Stimulated activated CD8-positive, alpha-beta memory T cell treated with anti-CD3 and anti-CD28 coated beads, Interleukin-12 subunit alpha, Interleukin-12 subunit beta, amount 100 ng/mL, for 1 hour (primary cell): ENCODE results near the gene WDR38.
"Not testable (repeated sequence)": the region's sequence is repeated elsewhere in the genome, so short reads cannot be mapped to it uniquely, and the experiment has no call there.

Source experiments
- DNase-seq: peaks from one replicate; pipeline ENCODE4 v3.0.0-alpha.2; 2020; ENCODE audit warnings: low read depth

The WDR38 gene

DNA sequence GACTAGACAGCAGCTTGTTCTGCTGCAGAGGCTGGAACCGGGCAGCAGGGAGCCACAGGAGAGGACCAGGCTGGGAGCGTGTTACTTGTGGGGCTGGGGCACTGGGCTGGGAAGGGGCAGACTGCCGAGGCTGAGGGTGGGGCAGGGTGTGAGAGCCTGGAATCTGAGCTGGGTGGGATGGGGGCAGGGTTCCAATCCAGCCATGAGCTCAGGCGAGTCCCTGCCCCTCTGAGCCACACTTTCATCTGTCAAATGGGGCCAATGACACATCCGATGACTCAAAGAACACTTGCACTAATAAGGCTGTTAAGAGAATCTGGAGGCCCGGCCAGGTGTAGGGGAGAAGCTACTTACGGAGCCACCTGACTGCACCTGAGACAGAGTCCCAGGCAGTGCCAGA is 18.7 kb upstream of the WDR38 start:
- DNase-seq = no peak

DNA sequence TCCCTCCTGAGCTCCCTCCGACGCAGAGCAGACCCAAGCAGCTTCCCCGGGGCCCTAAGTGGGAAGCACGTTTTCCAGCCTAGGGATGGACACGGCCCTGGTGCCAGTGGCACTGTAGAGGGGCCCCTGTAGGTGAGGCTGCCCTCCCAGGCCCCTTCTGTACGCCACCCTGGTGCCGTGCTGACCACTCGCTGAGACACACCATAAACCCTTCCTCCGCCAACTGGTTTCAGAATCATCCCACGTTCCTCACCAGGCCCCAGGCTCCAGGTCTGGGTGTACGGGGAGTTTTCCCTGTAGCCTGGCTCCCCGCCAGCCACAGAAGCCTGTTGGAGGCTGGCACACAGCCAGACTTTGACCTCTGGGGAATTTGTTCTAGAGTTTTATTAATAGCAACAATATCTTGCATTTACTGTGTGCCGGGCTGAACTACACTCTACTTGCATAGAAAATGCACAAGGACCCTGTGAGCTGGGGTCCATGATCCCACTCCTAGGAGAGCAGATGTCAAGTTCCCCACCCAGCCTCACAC is 18.2 kb upstream of the WDR38 start:
- DNase-seq = no peak

GRCh38 chr9:124838132-124838531 is 15.1 kb upstream of the WDR38 start:
- not testable (repeated sequence) for DNase-seq

DNA sequence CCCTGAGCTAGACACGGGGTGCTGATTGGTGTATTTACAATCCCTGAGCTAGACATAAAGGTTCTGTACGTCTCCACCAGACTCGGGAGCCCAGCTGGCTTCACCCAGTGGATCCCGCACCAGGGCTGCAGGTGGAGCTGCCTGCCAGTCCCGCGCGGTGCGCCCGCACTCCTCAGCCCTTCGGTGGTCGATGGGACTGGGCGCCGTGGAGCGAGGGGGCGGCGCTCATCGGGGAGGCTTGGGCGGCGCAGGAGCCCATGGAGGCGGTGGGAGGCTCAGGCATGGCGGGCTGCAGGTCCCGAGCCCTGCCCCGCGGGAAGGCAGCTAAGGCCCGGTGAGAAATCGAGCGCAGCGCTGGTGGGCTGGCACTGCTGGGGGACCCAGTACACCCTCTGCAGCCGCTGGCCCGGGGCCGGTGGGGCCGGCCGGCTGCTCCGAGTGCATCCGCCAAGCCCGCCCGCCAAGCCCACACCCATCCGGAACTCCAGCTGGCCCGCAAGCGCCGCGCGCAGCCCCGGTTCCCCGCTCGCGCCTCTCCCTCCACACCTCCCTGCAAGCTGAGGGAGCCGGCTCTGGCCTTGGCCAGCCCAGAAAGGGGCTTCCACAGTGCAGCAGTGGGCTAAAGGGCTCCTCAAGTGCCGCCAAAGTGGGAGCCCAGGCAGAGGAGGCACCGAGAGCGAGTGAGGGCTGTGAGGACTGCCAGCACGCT is 14.5 kb upstream of the WDR38 start:
- DNase-seq = not testable (repeated sequence)

- no peak for DNase-seq
These were observed 13.5 kb upstream of the WDR38 start for GRCh38 chr9:124839612-124840299.

DNA sequence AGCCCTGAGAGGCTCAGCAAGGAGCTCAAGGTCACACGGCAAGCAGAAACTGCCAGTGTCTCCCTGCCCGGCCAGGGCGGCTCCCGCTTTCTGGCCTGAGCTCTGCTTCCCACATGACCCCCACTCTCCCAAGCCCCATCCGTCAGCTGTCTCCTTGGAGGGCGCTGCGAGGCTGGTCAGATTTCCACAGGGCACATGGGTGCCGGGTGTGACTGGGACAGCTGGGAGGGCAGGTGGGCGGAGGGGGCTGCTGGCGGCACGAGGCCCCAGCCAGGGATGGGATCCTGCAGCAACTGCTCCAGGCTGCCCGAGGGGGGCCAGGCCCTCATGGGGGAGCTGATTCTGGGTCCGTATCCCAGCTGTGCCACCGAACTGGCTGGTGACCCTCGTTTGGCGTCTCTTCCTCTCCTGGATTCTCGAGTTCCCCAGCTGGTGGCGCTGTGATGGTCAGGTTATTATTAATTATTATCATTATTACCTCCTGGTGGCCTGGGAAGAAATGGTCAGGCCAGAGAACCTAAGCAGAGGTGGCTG is 12.9 kb upstream of the WDR38 start:
- DNase-seq = no peak

GRCh38 chr9:124841075-124841821 is 12.0 kb upstream of the WDR38 start:
- no peak for DNase-seq

DNA sequence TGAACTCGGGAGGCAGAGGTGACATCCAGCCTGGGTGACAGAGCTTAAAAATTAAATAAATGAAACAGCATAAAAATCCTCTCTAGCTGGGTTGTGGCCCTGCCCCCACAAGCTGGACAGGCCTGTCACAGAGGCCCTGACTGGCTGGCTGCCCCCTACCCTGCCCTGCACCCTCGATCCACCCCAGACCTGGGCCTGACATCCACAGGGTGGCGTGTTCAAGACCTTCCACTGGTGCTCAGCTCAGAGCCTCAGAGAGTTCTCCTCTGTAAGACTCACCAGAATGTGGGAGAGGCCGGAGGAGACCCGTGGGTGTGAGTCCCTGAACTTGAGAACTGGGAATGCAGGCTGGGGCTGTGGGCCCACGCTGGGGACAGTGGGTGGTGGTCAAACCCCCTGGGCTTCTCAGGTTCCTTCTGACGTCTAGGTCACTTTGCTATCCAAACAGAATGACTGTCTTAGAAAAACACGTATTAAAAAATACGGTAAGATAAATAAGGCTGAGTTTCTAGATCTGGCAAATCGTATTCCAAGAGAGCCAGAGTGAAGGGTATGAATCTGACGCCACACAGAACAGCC is 9.7 kb upstream of the WDR38 start:
- DNase-seq = no peak

GRCh38 chr9:124844291-124844690 is 9.0 kb upstream of the WDR38 start:
- no peak for DNase-seq

DNA sequence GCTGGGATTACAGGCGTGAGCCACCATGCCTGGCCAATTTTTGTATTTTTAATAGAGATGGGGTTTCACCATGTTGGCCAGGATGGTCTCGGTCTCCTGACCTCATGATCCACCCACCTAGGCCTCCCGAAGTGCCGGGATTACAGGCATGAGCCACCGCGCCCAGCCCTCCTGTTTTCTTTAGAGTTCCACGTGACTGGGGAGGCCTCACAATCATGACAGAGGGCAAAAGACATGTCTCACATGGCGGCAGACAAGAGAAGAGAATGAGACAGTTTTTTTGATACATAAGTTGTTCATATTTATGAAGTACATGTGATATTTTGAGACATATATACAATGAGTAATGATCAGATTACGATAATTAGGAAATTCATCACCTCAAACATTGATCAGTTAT is 6.8 kb upstream of the WDR38 start:
- DNase-seq = not testable (repeated sequence)

GRCh38 chr9:124846969-124847368 is 6.3 kb upstream of the WDR38 start:
- no peak for DNase-seq

GRCh38 chr9:124849801-124850200 is 3.5 kb upstream of the WDR38 start:
- DNase-seq = no peak

DNA sequence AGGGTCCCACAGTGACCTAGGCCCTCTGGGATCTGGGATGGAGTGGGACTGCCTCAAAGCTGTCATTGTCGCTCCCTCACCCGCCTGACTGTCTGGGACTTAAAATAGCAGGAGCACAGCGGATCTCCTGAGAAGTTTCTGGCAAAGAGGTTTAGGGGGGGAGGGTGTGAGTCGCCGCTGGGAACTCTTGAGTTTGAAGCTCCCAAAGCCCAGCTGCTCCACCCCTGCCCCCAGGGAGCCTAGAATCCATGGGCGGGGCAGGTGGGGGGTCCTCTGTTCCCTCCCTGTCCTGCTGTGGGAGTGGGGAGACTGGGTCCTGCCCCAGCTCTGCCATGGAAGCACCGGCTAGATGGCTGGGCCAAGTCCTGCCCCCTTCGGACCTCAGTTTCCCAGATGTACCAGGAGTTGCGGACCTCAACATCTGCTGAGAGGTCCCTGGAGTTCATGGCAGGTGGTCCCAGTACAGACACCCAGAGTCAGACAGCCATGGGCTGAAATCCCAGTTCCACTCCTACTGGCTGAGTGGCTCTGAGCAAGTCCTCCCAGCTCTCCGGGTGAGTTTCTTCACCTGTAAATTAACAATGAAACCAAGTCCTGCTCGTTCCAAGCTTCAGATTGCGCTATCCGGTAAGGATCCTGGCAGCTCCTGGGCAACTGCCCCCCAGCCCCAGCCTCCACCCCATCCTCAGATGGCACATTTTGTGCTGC is 985 bp upstream of the WDR38 start:
- DNase-seq = no peak

GRCh38 chr9:124853605-124854143 is 414 bp downstream of the WDR38 start:
- DNase-seq = no peak

DNA sequence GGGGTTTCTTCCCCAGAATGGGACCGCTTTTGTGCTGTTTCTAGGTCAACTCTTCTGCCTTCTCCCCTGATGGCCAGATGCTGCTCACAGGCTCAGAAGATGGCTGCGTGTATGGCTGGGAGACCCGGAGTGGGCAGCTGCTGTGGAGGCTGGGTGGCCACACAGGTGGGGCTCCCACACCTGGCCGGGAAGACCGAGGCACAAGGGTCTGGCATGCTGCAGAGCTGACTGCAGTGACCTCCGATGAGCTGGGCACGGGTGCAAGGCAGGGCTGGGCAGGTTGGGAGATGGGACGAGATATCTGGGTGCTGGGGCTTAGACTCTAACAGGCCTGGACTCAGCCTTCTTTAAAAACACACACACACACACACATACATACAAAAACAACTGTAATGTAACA is 901 bp downstream of the WDR38 start:
- no peak for DNase-seq

- DNase-seq = no peak
These were observed 1.6 kb downstream of the WDR38 start for GRCh38 chr9:124854822-124855221.

DNA sequence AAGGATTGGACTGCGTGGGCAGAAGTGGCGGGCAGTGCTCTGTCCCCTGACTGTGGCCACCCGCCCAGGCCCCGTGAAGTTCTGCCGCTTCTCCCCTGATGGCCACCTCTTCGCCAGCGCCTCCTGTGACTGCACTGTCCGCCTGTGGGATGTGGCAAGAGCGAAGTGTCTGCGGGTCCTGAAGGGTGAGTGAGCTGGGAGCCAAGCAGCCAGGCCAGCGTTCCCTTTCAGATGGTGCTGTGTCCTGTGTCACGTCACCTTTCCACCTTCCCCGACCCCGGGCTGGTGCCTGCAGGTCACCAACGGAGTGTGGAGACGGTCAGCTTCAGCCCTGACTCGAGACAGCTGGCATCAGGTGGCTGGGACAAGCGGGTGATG is 2.3 kb downstream of the WDR38 start:
- DNase-seq = no peak

- DNase-seq = no peak
These were observed 2.9 kb downstream of the WDR38 start for GRCh38 chr9:124855944-124856765.

GRCh38 chr9:124857533-124858162 is 4.4 kb downstream of the WDR38 start:
- DNase-seq = no peak
